GM12801 (cell line): ENCODE measurements around the gene CSPG4.

Experiments
- CTCF ChIP-seq: IDR thresholded peaks from one replicate; pipeline ENCODE4 v1.5.1; 2011; ENCODE audit warnings: control low read depth; ENCODE audit not compliant: insufficient read length; ENCODE audit errors: extremely low read depth

Gene CSPG4

DNA sequence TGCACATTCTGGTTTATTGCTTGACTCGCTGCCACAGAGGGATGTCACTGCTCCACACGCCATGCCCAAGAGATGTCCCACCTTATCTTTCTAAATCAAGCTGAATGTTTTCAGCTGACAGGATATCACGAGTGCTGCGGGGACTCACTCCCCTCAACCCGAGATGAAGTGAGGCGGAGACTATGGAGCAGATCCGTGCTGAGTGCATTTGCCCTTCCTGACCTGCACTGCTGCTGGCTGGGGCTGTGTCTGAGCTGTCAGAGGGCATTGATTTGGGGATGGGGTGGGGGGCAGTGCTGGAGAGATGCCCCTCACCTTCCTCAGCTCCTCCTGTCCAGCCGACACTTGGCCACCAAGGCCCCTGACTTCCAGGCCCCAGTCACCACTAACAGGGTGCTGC is 40.5 kb upstream of the CSPG4 start:
- TF ChIP-seq CTCF = no peak

- no peak for TF ChIP-seq CTCF
Measured at GRCh38 chr15:75751891-75752290, 39.2 kb upstream of the CSPG4 start.

DNA sequence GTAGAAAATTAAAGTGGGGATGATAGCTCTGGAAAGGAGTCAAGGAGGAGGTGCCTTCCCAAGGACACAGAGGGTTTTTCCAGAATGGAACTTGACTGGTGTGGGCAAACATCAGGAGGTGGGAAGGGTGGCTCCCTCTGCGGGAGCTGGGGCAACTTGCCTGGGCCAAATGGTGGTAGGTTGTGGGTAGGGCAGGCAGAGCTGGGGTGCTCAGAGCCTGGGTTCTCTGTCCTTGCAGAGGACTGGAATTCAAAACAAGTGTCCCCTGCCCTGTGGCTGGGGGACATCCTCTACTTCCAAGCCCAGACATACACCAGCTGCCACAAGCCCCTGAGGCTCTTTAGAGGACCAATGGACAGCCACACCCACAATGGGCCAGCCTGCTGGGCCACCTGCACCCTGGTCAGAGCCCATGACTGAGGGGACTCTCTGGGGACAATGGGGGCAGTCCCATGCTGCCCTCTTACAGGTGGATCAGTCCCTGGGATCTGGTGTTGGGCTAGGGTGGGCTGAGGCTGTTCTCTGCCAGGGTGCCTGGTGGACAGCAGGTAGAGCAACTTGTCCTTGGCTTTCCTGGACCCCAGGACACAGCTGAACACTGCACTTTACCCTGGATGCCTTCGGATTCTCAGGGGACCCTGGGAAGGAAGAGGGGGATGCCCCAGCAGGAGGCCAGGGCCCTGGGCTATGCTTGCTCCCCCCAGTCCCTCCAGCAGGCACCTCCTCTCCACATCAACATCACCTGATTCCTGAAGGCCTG is 38.6 kb upstream of the CSPG4 start:
- TF ChIP-seq CTCF = no peak

GRCh38 chr15:75750261-75751050 is 37.8 kb upstream of the CSPG4 start:
- TF ChIP-seq CTCF = no peak

DNA sequence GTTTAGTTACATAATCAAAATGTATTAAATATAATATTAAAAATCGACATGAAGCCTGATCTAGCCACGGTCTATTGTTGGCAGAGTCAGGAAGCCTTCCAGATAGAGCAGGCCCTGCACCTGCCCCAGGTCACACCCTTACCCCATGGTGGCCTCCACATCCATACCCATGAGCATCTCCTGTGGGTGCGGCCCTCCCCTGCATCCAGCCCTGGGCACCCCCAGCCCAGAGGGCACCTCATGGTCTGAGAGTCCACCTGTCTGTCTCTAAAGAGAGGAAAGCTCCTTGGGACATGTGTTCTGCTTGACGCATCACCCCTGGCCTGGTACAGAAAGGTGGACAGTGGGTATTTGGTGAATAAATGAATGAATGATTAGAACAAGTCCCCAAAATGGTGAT is 37.2 kb upstream of the CSPG4 start:
- no peak for TF ChIP-seq CTCF

DNA sequence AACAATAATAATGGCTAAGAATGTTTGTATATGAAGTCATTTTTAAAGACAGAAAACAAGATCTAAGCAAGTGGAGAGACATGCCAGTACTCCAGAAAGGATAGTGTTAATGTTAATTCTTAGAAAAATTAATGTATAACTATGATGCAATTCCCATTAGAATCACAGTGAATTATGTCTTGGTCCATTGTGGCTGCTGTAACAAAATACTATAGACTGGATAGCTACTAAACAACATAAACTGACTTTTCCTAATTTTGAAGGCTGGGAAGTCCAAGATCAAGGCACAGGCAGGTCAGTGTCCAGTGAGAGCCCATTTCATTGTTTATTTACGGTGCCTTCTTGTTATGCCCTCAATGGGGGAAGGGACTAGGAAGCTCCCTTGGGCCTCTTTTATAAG is 32.7 kb upstream of the CSPG4 start:
- no peak for TF ChIP-seq CTCF

DNA sequence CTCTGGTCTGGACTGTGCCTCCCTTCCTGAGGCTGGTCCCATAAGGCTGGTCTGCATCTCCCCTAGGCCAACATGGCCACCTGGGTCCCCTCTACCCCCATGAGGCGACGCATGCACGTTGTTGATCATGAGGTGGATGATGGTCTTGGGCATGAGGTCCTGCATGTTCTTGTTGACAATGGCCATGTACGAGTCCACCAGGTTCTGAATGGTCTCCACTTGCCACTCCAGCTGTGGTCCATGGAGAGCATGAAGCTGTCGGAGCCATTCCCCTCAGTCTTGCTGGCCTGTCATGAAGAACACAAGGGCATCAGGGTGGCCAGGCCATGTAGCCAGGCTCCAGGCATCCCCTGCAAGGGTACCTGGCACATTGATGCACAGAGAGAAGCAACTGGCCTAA is 27.1 kb upstream of the CSPG4 start:
- TF ChIP-seq CTCF = no peak
